ENCODE results near the gene ZNF460. TPM values are rescaled to one million over a fixed set of nuclear protein-coding genes. Genes with fewer than 3 reads are reported as not detected.

ZNF460 gene
- total and polyA plus RNA-seq, 2 of the 13 experiments (the other 11 are each of a cell fraction or from before 2014, with no cell fraction given), result 14.5 to 44.8 TPM

GRCh38 chr19:57280165-57280961, at the start of gene ZNF460 (continued):
- TF ChIP-seq HNRNPLL (IDR thresholded peaks at IDR 0.05; ENCODE audit: low read depth, low read length, poor library complexity, severe bottlenecking), result peak; percentile 86
- 0 out of 2 replicates have a peak, but pooled peaks have one; percentile 12 for TF ChIP-seq ZSCAN25 (CRISPR knock-in tag; IDR thresholded peaks at IDR 0.05)
- no peak for TF ChIP-seq U2AF2 (IDR thresholded peaks at IDR 0.05; ENCODE audit: low read depth, low read length)
- no peak for TF ChIP-seq ZNF562 (CRISPR knock-in tag; IDR thresholded peaks at IDR 0.05; ENCODE audit: borderline replicate concordance)
- TF ChIP-seq ZNF136 (CRISPR knock-in tag; IDR thresholded peaks at IDR 0.05; ENCODE audit: low read depth), result no peak
- TF ChIP-seq ZNF792 (CRISPR knock-in tag; IDR thresholded peaks at IDR 0.05), result no peak
- TF ChIP-seq KDM4B (CRISPR knock-in tag; IDR thresholded peaks at IDR 0.05), result peak; percentile 53; the same call in 1 of the 2 replicates
- 0 out of 2 replicates have a peak, but pooled peaks have one; percentile 17 for TF ChIP-seq ZNF274 (CRISPR knock-in tag; IDR thresholded peaks at IDR 0.05)
- TF ChIP-seq, protein P1, sequence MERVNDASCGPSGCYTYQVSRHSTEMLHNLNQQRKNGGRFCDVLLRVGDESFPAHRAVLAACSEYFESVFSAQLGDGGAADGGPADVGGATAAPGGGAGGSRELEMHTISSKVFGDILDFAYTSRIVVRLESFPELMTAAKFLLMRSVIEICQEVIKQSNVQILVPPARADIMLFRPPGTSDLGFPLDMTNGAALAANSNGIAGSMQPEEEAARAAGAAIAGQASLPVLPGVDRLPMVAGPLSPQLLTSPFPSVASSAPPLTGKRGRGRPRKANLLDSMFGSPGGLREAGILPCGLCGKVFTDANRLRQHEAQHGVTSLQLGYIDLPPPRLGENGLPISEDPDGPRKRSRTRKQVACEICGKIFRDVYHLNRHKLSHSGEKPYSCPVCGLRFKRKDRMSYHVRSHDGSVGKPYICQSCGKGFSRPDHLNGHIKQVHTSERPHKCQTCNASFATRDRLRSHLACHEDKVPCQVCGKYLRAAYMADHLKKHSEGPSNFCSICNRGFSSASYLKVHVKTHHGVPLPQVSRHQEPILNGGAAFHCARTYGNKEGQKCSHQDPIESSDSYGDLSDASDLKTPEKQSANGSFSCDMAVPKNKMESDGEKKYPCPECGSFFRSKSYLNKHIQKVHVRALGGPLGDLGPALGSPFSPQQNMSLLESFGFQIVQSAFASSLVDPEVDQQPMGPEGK (CRISPR knock-in tag; IDR thresholded peaks at IDR 0.05), result peak; percentile 48; the same call in 1 of the 2 replicates
- no peak for TF ChIP-seq CCAR2 (optimal IDR thresholded peaks at IDR 0.05; ENCODE audit: low read depth, low read length)
- TF ChIP-seq, protein P2, sequence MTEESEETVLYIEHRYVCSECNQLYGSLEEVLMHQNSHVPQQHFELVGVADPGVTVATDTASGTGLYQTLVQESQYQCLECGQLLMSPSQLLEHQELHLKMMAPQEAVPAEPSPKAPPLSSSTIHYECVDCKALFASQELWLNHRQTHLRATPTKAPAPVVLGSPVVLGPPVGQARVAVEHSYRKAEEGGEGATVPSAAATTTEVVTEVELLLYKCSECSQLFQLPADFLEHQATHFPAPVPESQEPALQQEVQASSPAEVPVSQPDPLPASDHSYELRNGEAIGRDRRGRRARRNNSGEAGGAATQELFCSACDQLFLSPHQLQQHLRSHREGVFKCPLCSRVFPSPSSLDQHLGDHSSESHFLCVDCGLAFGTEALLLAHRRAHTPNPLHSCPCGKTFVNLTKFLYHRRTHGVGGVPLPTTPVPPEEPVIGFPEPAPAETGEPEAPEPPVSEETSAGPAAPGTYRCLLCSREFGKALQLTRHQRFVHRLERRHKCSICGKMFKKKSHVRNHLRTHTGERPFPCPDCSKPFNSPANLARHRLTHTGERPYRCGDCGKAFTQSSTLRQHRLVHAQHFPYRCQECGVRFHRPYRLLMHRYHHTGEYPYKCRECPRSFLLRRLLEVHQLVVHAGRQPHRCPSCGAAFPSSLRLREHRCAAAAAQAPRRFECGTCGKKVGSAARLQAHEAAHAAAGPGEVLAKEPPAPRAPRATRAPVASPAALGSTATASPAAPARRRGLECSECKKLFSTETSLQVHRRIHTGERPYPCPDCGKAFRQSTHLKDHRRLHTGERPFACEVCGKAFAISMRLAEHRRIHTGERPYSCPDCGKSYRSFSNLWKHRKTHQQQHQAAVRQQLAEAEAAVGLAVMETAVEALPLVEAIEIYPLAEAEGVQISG (CRISPR knock-in tag; IDR thresholded peaks at IDR 0.05), result peak; percentile 96
- no peak for TF ChIP-seq BRF2 (CRISPR knock-in tag; IDR thresholded peaks at IDR 0.05)
- TF ChIP-seq, protein P3, sequence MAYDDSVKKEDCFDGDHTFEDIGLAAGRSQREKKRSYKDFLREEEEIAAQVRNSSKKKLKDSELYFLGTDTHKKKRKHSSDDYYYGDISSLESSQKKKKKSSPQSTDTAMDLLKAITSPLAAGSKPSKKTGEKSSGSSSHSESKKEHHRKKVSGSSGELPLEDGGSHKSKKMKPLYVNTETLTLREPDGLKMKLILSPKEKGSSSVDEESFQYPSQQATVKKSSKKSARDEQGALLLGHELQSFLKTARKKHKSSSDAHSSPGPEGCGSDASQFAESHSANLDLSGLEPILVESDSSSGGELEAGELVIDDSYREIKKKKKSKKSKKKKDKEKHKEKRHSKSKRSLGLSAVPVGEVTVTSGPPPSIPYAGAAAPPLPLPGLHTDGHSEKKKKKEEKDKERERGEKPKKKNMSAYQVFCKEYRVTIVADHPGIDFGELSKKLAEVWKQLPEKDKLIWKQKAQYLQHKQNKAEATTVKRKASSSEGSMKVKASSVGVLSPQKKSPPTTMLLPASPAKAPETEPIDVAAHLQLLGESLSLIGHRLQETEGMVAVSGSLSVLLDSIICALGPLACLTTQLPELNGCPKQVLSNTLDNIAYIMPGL (CRISPR knock-in tag; IDR thresholded peaks at IDR 0.05; ENCODE audit: borderline replicate concordance in 1 of 2, low read depth in 1 of 2), result peak; percentile 60 to 65; a peak in 3 of 4 replicates
- TF ChIP-seq PLSCR1 (CRISPR knock-in tag; IDR thresholded peaks at IDR 0.05; ENCODE audit: borderline replicate concordance), result peak; percentile 23; the same call in 1 of the 2 replicates
- TF ChIP-seq HES4 (CRISPR knock-in tag; IDR thresholded peaks at IDR 0.05; ENCODE audit: borderline replicate concordance), result peak; percentile 46; the same call in 1 of the 2 replicates
- TF ChIP-seq ZNF879 (CRISPR knock-in tag; IDR thresholded peaks at IDR 0.05), result no peak; the same call in 1 of the 2 replicates
- peak; percentile 79 for TF ChIP-seq SALL1 (CRISPR knock-in tag; IDR thresholded peaks at IDR 0.05)
- peak; percentile 55; the same call in 1 of the 2 replicates for TF ChIP-seq ZNF616 (CRISPR knock-in tag; IDR thresholded peaks at IDR 0.05; ENCODE audit: low read depth)
- TF ChIP-seq RXRA (CRISPR knock-in tag; IDR thresholded peaks at IDR 0.05), result peak; percentile 56; the same call in 1 of the 2 replicates
- no peak for TF ChIP-seq PRMT3 (CRISPR knock-in tag; IDR thresholded peaks at IDR 0.05; ENCODE audit: borderline replicate concordance, low read depth)
